Measurements from ENCODE around the gene JMJD8. TPM values are rescaled to one million over a fixed set of nuclear protein-coding genes. Genes with fewer than 3 reads are reported as not detected.

The JMJD8 gene, protein sequence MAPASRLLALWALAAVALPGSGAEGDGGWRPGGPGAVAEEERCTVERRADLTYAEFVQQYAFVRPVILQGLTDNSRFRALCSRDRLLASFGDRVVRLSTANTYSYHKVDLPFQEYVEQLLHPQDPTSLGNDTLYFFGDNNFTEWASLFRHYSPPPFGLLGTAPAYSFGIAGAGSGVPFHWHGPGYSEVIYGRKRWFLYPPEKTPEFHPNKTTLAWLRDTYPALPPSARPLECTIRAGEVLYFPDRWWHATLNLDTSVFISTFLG
- 35.5 and 58.9 TPM in 2 replicates for total RNA-seq

DNA sequence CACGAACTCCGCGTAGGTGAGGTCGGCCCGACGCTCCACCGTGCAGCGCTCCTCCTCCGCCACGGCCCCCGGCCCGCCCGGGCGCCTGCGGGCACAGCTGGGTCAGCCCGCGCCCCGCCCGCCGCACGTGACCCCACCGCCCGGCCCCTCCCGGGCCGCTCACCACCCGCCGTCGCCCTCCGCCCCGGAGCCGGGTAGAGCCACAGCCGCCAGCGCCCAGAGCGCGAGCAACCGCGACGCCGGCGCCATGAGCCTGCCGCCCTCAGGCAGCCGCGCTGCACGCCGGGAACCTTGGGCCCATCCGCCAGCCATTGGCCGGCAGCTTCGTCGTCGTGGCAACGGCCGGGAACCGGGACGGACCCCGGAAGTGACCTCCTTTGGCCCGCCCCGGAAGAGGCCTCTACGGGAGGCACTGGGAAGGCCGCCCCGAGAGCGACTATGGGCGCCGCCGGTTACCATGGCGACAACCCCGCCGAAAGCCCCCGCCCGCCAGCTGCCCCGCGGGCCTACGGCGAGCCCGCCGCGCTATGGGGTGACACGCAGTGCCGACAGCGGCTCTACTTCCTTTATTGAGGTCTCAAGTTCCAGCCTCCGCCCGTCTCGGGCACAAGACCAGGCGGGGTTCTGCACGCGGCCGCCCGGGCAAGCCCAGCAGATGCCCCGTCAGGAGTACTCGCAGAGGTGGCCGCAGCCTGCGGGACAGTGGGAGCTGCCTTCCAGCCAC is at the start of gene JMJD8:
Gene JMJD8, minus strand, starts transcription at position 264 of the 724 bp plus-strand sequence. Its CDS starts 15 bp downstream, at position 249.

DNA sequence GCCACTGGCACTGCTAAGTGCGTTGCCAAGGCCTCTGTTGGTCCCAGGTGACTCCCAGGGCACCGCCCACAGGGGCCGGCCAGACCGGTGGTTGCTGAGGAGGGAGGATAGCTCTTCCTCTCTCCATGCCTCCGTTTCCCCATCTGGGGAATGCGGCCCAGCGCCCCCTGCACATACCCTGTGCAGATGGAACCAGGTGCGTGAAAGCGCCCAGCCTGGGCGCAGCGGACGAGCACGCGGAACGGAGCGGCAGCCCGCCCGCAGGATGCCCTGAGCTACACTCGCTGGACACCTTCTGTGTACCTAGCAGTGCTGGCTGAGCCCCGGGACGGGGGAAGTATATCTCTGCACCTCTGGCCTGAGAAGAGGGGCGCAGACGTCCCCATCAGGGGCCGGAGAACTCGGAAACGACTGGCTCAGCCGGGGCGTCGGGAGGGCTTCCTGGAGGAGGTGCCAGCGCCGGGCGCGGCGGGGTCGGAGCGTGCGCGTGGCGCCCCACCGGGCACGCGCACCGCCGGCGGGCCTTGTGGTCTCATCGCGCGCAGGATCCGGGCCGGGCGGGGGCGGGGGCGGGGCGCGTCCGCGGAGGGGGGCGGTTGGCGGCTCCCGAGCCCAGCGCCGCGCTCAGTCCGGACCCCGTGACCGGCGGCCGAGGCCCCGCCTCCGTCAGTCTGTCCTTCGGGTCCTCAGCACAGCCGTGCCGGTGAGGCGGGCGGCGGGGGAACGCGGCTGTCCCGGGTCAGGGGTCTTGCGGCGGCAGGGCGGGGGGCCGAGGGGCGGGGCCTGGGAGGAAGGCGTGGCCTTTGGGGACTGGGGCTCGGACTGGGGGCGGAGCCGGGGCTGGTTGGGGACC is 42.5 kb upstream of the JMJD8 start, which contains the start of the genes CCDC78 and HAGHL:
Gene CCDC78, minus strand, starts transcription at position 6 of the 853 bp plus-strand sequence. CDS start 76 bp downstream, outside the sequence.
Gene HAGHL, plus strand, starts transcription at position 669 of the 853 bp plus-strand sequence. CDS start 404 bp downstream, outside the sequence.

DNA sequence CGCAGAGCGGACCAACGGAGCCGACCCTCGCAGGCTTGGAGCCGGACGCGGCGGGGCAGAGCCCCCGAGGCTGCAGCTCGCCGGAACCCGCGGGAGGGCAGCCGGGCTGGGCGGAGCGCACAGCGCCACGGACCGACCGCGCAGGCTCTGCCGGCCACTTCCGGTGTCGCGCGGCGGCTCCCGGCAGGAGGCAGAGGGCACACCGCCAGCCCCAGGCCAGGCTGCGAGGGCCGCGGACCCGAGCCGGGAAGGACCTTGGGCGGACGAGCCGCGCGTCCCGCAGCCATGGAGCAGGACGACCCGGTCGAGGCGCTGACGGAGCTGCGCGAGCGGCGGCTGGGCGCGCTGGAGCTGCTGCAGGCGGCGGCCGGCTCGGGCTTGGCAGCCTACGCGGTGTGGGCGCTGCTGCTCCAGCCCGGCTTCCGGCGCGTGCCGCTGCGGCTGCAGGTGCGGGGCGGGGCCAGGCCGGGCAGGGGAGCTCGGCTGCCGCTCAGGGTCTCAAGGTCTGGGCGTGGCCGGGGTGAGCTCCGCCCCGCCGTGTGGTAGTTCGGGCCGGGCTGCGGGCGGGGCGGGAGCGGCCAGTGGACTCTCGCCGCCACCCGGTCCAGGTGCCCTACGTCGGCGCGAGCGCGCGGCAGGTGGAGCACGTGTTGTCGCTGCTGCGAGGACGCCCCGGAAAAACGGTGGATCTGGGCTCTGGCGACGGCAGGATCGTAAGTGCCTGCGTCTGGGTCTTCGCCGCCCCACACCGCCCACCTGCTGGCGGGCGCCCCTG is 37.0 kb upstream of the JMJD8 start, which contains the start of gene ANTKMT:
Gene ANTKMT, plus strand, starts transcription at position 157 of the 775 bp plus-strand sequence. Its CDS starts 129 bp downstream, at position 286.

DNA sequence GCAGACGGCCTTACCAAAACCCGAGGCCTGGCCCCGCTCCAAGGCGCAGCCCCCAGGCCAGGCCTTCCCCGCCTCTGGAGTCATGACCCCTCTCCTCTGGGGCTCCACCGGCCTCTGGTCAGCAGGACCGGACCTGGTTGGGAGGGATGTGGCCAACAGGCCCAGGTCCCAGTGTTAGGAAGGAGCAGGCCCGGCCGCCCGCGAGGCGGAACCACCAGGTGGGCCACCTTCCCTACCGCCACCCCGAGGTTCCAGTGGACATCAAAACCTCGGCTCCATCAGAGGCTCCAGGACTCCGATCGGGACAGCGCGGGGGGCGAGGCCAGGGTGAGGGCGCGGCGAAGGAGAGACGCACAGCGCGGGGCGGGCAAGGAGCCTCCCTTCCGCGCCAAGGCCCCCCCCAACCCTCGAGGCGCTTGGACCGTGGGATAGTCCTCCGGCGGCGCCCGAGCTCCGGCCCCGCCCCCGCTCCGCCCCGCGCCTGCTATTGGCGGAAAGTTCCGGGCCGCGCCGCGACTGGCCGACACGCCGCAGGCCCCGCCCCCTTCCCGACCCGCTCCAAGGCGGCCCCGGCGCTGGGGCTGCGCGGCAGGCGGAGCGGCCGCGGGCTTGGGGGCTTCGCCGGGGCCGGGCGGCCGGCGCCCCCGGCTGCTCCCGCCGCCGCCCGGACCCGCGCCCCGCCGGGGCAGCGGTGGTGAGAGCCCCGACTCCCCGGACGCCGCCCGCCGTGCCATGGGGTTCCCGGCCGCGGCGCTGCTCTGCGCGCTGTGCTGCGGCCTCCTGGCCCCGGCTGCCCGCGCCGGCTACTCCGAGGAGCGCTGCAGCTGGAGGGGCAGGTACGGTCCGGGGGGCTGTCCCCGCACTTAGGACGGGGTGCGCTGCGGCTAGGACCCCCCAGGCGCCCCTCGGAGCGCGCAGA is 30.7 kb upstream of the JMJD8 start, which contains the start of gene METRN:
Gene METRN, plus strand, starts transcription at position 561 of the 919 bp plus-strand sequence. Its CDS starts 172 bp downstream, at position 733.

DNA sequence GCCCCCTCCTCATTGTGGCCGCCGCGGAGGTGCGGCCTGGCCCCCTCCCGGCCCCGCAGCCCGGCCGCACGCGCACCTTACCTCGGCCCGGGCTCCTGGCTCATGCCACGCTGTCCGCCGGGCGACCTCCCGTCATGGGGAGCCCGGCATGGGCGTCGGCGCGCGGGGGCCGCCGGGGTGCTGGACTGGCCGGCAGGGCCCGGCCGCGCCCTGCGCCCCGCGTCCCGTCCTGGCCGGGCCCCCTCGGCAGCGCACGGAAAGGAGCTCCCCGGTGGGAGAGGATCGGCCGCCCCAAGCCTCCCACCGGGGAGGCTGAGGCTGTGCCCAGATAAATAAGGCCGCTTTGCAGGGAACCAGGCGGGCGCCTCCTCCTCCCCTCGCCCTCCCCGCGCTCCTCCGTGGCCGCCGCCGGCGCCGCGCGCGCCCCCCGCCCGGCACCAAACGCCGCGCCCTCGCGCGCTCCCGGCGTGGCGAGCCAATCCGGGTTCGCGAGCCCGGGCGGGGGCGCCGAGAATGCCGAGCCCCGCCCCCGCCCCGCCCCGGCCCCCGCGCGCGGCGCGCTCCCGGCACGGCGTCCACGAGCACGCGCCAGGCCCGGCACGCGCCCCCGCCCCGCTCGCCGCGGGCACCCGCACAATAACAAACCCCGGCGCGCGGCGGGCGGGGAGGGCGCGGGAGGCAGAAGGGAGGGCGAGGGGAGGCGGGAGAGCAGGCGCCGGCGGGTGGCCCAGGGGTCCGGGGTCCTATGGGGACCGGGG is 21.5 kb upstream of the JMJD8 start, which contains the start of gene FBXL16:
Gene FBXL16, minus strand, starts transcription at position 371 of the 758 bp plus-strand sequence. CDS start 8,396 bp downstream, outside the sequence.

DNA sequence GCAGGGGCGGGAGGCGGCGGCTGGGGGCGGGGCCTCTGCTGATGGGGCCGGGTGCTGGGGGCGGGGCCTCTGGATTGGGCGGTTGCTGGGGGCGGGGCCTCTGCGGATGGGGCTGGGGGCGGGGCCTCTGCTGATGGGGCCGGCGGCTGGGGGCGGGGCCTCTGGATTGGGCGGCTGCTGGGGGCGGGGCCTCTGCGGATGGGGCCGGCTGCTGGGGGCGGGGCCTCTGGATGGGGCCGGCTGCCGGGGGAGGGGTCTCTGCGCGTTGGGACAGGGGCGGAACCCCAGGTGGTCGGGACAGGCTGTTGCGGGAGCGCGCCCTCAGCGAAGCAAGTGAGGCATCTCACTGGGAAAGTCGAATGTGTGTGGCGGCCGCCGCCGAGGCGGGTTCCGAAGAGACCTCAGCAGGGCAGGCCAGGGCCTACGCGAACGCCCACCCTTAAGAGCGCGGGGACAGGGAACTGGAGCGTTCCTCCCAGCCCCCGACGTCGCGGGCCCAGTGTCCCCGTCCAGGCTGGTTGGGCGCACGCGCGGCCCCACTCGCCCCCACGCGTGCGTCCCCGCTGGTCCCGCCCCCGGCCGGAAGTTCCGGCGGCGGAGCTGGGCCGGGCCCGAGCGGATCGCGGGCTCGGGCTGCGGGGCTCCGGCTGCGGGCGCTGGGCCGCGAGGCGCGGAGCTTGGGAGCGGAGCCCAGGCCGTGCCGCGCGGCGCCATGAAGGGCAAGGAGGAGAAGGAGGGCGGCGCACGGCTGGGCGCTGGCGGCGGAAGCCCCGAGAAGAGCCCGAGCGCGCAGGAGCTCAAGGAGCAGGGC is 4.1 kb downstream of the JMJD8 start, which contains the start of gene STUB1:
Gene STUB1, plus strand, starts transcription at position 597 of the 811 bp plus-strand sequence. Its CDS starts 116 bp downstream, at position 713.

DNA sequence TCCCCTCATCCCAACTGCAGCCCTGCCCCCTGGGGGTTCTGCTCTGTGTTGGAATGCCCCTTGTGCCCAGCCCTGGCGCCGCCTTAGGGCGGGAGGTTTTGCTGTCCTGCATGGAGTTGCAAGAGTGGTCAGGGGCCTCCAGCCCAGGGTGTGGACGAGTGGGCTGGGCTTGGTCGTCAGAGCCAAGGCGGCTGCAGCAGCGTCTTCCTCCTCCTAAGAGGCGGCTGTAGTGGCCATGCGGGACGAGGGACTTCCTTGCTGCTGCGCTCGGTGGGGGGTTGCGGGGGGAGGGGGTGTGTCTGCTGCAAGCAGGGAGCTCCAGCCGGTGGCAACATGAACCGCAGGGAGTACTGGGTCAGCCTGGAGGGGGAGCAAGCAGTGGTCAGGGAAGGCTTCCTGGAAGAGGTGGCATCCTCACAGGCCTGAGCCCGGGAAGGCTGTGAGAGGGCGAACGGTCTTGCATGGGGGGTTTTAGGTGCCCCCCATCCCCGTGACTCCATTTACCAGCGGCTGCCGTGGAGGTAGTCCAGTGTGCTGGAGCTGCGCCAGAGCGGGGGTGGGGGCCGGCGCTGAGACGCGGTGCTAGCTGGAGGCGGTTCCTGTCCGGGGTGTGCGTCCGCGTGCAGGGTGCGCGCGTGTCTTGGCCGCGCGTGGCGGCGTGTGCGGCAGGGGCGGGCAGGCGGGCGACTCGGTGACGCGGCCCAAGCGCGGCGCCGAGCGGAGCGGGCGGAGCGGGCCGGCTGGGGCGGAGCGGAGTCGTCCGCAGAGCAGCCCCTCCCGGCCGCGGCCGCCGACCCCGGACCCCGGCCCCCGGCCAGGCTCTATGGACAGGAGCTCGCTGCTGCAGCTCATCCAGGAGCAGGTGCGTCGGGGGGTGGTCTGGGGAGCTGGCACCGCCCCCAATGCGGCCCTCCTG is 8.9 kb downstream of the JMJD8 start, which contains the start of gene RHBDL1:
Gene RHBDL1, plus strand, starts transcription at position 704 of the 916 bp plus-strand sequence. Its CDS starts 120 bp downstream, at position 824.

DNA sequence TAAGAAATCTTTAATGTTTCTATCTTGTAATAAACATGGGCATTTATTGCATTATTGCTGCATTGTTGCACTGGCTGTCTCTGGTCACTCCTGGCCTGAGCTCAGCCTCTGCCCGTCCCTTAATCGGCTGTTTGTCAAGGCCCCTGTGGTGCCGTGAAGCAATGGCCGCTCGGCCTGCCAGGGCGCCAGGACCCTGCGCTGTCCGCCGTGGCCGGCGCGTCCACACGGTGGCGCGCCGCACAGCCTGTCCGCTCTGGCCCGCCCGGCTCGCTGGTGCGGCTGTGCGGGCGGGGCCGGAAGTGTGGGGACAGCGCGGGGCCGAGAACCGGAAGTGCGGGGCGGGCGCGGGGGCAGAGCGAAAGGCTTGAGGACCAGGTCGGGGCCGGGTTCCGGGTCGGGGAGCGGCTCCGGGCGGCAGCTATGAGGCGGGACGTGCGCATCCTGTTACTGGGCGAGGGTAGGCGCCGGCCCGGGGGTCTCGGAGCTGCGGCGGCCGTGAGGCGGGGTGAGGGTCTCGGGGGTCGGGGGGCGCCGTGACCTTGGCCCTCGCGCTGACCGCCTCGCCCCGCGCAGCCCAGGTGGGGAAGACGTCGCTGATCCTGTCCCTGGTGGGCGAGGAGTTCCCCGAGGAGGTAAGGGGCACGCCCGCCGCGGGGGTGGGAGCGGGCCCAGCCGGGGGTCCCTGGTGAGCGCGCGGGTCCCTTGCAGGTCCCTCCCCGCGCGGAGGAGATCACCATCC is 16.2 kb downstream of the JMJD8 start, which contains the start of gene RHOT2:
Gene RHOT2, plus strand, starts transcription at position 353 of the 739 bp plus-strand sequence. Its CDS starts 68 bp downstream, at position 421.

DNA sequence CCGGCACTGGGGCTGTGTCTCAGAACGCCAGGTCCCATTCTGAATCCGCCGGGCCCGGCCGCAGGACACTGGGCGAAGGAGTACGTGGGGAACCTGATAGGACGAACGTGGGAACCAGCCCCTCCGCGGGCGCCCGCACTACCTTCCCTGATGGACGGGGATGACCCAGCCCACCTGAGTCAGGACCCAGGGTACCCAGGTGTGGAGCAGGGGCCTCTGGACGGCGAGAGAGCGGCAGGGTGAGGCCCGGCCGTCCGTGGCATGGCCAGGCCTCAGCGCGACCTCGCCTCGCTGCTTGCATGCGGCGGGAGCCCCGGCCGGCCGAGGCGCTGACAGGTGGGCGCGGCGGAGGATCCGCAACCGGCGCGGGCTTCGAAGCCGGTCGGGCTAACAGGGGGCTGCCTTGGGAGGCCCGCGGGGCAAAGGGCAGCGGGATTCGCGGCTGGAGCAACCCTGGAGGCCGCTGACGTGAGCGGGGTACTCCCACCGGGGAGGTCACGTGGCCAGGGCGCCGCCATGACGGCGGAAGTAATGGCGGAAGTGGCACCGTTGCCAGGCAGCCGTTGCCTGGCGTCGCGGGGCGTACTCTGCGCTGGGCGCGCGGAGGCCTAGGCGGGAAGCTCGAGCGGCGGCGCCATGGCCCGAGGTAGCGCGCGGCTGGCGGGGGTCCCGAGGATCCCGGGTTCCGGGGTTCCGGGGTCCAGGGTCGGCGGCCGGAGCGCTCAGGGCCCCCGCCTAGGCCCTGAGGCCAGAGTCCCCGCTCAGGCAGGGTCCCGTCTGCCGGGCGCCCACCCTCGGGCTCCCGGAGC is 35.1 kb downstream of the JMJD8 start, which contains the start of gene WDR90:
Gene WDR90, plus strand, starts transcription at position 585 of the 809 bp plus-strand sequence. Its CDS starts 52 bp downstream, at position 637.

DNA sequence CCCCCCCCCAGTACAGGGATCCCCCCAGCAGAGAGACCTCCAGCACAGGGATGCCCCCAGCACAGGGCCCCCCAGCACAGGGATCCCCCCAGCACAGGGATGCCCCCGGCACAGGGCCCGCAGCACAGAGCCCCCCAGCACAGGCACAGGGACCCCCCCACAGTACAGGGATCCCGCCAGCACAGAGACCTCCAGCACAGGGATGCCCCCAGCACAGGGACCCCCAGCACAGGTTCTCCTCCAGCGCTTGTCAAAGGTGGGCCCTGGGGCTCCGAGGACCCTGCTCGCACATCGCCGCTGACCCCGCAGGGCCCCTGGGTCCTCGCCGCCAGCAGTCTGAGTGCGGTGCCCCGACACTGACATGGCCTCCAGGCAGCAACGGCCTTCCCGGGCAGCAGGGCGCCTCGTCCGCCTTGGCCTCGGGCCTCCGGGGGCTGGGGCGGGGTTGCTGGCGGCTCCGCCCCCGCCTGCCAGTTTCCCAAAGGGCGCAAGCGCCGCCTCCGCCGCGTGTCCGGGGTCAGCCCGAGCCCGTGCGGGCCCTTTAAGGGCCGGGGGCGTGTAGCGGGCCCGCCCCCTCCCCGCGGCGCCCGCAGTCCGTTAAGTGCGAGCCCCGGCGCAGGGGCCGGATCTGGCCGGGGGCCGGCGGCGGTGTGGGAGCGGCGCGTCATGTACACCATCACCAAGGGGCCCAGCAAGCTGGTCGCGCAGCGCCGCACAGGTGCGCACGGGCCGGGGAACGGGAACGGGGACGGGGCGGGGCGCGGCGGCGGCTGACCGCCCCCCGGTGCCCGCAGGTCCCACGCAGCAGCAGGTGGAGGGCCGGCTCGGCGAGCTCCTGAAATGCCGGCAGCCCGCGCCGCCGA is 42.6 kb downstream of the JMJD8 start, which contains the start of gene MCRIP2:
Gene MCRIP2, plus strand, starts transcription at position 503 of the 863 bp plus-strand sequence. Its CDS starts 164 bp downstream, at position 667.

DNA sequence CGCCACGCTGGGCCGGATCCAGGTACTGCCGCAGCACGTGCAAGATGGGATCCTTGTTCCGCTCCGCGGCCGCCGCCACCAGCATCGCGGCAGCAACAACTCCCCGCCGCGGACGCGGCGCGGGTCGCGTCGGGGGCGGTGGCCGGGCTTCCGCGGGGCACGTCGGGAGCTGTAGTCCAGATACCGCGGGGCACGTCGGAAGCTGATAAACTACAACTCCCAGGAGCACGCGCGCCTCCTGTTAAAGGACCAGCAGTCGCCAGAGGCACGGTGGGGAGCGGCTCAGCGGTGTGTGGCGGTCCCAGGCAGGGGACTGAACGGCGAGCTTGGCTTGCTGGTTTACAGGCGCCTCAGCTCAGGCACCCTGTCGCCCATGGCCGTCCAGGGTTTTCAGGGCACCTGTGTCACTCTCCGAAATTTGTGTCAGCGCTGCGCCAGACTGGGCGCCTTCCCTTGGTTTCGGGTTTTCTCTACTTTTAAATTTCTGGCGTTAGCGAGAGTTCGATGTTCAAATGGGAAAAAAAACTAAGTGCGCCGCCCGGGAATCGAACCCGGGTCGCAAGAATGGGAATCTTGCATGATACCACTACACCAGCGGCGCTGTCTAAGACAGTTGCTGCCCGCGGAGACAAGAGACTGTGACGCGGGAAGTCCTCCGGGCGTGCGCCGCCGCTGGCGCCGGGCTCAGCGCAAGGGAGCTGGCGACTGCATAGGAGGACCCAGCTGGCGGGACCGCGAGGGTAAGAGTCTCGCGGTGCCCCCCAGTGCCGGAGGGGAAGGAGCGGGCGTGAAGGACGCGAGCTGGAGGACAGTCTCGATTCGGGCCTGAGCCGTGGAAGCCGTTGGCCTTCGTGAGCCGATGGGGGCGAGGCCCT is 47.7 kb downstream of the JMJD8 start, which contains the start of gene METTL26:
Gene METTL26, minus strand, starts transcription at position 100 of the 875 bp plus-strand sequence. Its CDS starts 15 bp downstream, at position 85.

